ENCODE results near the gene TBC1D21. TPM values are rescaled to one million over a fixed set of nuclear protein-coding genes. Genes with fewer than 3 reads are reported as not detected.

The TBC1D21 gene
- total RNA-seq, 4 donors from 2014 or later: not detected

DNA sequence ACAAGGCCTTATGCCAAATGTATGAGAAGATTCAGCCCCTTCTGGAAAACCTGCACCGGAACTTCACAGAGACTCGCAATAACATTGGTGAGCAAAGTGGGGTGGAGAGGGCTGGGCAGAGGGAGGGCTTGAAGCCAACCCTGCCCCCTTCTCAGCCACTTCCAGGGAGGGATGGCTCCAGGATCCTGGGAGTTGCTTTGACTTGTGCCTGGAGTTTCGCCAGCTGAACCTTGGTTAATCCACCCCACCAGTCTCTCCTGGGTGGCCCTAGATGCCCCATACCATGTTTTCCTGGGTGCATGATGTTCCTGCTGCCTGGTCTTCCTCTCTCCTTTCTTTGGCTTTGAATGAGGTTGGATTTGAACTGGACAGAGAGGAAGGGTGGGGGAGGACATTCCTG lies 10.8 kb downstream of the TBC1D21 start:
- Histone ChIP-seq H3K4me3 (no peak overlapping the region), H3K36me3 (no peaks in the 10 kb centered on the region), H3K4me1 (no peaks in the 10 kb centered on the region), H3K27ac (no peak overlapping the region), H3K9me3 (no peaks in the 10 kb centered on the region), H3K27me3 (peaks cover 0 to 51% (median 0%) of the 10 kb centered on the region in 4 donors)
- no peak for DNase-seq
- 40 to 59% methylated on average over 2 to 3 of the region's 3 CpGs for WGBS, 2 donors
- intact Hi-C loops (cut with DNase I): no loop called here
- no peak for TF ChIP-seq POLR2A (IDR thresholded peaks at IDR 0.05)
- TF ChIP-seq, protein P1, sequence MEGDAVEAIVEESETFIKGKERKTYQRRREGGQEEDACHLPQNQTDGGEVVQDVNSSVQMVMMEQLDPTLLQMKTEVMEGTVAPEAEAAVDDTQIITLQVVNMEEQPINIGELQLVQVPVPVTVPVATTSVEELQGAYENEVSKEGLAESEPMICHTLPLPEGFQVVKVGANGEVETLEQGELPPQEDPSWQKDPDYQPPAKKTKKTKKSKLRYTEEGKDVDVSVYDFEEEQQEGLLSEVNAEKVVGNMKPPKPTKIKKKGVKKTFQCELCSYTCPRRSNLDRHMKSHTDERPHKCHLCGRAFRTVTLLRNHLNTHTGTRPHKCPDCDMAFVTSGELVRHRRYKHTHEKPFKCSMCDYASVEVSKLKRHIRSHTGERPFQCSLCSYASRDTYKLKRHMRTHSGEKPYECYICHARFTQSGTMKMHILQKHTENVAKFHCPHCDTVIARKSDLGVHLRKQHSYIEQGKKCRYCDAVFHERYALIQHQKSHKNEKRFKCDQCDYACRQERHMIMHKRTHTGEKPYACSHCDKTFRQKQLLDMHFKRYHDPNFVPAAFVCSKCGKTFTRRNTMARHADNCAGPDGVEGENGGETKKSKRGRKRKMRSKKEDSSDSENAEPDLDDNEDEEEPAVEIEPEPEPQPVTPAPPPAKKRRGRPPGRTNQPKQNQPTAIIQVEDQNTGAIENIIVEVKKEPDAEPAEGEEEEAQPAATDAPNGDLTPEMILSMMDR (IDR thresholded peaks at IDR 0.05): no peak

GRCh38 chr15:73885954-73886700 lies 12.8 kb downstream of the TBC1D21 start:
- Histone ChIP-seq H3K4me3 (no peak overlapping the region), H3K27ac (no peak overlapping the region), H3K9me3 (no peaks in the 10 kb centered on the region), H3K4me1 (no peaks in the 10 kb centered on the region), H3K36me3 (no peaks in the 10 kb centered on the region), H3K27me3 (peaks cover 0 to 53% (median 0%) of the 10 kb centered on the region in 4 donors)
- intact Hi-C loops (cut with DNase I): no loop called here
- TF ChIP-seq POLR2A (IDR thresholded peaks at IDR 0.05): no peak
- TF ChIP-seq, protein P1 (IDR thresholded peaks at IDR 0.05): no peak
- WGBS, 2 donors: 87 to 94% methylated on average over 6 to 7 of the region's 9 CpGs
- no peak for DNase-seq

DNA sequence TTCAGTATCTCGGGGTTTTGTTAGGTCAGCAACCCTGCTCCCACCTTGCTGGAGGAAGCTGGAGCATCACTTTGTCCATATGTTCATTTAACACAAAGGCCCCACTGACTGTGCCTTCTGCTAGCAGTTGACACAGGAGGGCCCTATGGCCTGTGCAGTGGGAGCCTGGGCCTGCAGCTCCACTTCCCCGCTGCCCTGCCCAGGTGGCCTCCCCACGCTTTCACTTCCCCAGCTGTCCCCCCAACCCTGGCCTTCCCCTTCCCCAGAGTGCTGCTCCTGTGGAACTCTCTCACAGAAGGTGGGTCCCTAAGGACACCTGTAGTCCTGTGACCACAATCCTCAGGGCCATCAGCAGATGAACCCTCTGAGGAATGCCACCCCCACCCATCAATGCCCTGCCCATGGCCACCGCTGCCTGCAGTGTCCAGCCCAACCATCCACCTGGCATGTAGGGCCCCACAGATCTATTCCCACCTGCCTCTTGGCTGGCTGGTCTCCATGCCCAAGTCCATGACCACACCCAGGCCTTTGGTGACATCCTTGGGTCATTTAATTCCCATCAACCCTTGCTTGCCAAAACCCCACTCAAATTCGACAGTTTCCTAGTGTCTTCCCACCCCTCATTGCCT lies 13.5 kb downstream of the TBC1D21 start:
- Histone ChIP-seq H3K27me3 (peaks cover 0 to 56% (median 0%) of the 10 kb centered on the region in 4 donors), H3K36me3 (no peaks in the 10 kb centered on the region), H3K4me1 (no peaks in the 10 kb centered on the region), H3K9me3 (no peaks in the 10 kb centered on the region), H3K27ac (no peak overlapping the region), H3K4me3 (no peak overlapping the region)
- DNase-seq: no peak
- intact Hi-C loops (cut with DNase I): no loop called here
- 77 to 89% methylated on average over 5 of the region's 5 CpGs for WGBS, 2 donors
- TF ChIP-seq POLR2A (IDR thresholded peaks at IDR 0.05): no peak
- TF ChIP-seq, protein P1 (IDR thresholded peaks at IDR 0.05): no peak

DNA sequence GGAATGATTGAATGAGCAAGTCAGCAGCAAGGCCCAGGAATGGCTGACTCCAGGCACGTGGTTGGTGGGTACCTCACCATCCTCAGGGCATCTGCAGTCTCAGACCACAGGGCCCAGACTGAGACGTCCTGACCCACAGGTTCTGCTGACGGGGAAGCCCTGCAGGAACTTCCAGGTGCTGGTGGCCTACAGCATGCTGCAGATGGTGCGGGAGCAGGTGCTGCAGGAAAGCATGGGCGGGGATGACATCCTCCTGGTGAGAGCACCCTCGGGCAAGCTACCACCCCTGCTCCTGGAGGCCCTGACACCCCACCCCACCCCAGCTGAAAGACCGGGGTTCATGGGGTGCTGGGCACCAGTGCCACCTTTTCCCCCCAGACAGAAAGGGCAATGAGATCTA lies 14.1 kb downstream of the TBC1D21 start:
- Histone ChIP-seq H3K4me3 (no peak overlapping the region), H3K36me3 (no peaks in the 10 kb centered on the region), H3K27ac (no peak overlapping the region), H3K27me3 (peaks cover 0 to 52% (median 0%) of the 10 kb centered on the region in 4 donors), H3K4me1 (no peaks in the 10 kb centered on the region), H3K9me3 (no peaks in the 10 kb centered on the region)
- TF ChIP-seq POLR2A (IDR thresholded peaks at IDR 0.05): no peak
- TF ChIP-seq, protein P1 (IDR thresholded peaks at IDR 0.05): no peak
- WGBS, 2 donors: 40 to 58% methylated on average over 2 to 4 of the region's 7 CpGs
- intact Hi-C loops (cut with DNase I): no loop called here
- DNase-seq: no peak
